Measurements from ENCODE around the gene ARFGAP1.

DNA sequence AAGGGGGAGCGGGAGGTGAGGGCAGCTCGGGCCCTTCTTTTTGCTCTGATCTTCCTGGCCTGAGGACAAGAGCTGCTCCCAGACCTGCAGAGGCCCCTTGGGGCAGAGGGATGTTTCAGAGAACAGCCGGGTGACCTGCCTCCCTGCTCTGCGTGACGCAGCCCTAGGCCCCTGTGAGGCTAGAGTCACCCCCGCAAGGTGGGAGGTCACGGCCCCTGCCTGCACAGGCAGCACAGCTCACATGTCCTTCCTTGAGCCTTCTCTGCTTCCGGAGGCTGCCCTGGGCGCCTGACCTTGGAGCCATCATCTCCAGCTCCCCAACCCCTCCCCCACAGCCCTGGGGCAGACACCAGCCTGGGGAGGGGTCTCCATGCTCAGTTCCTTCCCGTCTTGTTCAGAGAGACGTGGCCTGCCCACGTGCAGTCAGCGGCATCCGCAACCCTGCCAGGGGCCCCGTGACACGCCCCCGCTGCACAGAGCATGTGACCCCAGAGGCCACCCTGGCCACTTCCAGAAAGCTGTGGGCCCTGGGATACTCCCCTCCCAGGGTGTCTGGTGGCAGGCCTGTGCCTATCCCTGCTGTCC is 37.1 kb upstream of the ARFGAP1 start, which contains the start of gene BIRC7:
- TF ChIP-seq, protein P1, sequence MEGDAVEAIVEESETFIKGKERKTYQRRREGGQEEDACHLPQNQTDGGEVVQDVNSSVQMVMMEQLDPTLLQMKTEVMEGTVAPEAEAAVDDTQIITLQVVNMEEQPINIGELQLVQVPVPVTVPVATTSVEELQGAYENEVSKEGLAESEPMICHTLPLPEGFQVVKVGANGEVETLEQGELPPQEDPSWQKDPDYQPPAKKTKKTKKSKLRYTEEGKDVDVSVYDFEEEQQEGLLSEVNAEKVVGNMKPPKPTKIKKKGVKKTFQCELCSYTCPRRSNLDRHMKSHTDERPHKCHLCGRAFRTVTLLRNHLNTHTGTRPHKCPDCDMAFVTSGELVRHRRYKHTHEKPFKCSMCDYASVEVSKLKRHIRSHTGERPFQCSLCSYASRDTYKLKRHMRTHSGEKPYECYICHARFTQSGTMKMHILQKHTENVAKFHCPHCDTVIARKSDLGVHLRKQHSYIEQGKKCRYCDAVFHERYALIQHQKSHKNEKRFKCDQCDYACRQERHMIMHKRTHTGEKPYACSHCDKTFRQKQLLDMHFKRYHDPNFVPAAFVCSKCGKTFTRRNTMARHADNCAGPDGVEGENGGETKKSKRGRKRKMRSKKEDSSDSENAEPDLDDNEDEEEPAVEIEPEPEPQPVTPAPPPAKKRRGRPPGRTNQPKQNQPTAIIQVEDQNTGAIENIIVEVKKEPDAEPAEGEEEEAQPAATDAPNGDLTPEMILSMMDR (IDR thresholded peaks at IDR 0.05): no peak
- no peak for TF ChIP-seq POLR2A (IDR thresholded peaks at IDR 0.05)
